ENCODE results near the gene NCR3LG1. TPM values are rescaled to one million over a fixed set of nuclear protein-coding genes. Genes with fewer than 3 reads are reported as not detected.

The NCR3LG1 gene
- total RNA-seq, 8 experiments from 2014 or later = 5.6 to 41.7 (median 11.1) TPM

DNA sequence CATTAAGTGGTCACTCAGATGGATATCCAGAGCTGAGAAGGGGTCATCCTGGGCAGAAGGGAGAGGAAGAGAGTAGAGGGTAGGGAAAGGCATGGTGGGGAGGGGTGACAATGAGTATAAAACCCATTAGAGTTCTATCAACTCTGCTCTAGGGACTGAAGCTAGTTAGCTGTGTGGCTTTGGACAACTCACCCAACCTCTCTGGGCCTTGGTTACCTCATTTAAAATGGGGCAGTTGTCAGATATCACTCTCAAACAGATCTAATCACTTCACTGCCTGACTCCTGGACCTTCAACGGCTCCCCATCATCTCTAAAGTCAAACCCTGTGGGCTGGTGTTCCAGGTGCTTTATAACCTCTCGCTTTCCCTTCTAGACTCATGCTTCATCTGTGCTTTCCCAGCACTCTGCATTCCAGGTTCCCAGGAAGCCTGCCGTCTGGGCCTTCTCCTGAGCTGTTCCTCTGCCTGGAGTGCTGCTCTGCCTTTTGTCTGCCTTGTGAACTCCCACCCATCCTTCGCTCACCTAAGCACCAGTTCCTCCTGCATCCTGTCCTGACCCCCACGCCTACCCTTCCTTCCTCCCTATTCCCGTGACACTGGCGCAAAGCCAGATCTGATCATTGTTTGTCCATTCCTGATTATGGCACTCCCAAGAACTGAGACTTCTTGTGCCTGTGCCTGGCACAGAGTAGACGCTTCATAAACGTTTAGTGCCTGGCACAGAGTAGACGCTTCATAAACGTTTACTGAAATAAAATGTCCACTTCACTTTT lies 59.2 kb downstream of the NCR3LG1 start:
- WGBS, 10 experiments = 0 to 88% (median 62%) methylated on average over 1 to 9 of the region's 11 CpGs
- Histone ChIP-seq H3K4me1 (replicated peaks in 1 of 2) (peaks cover 12 to 13% of the 10 kb centered on the region in 2 donors), H3K4me3 (no peak overlapping the region), H3K27ac (no peak overlapping the region)
- in situ Hi-C loops (cut with MboI; ENCODE audit: low pct_unique_long_range_greater_than_20kb in 2 of 9, low sequenced_read_pairs in 9 of 9, unreplicated experiment in 9 of 9) = no loop called here
- no peak for ATAC-seq (replicated peaks in 6 of 8)

DNA sequence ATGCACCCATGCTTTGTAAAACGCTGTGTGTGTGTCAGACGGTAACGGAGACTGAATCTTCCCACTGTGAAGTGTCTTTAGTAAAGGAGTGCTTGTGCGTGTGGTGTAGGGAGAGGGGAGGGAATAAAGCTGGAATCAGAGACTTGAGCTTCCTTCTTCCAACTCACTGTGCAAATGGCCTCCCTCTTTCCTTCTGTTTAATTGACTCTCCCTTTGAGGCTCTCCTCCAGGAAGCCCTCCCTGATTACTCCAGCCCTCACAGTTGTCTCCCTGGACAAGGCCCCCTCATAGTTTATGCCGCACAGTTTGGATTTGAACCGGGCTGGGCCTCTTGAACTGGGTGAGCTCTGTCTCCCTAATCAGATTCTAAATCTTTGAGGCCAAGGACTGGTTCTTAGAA lies 59.8 kb downstream of the NCR3LG1 start:
- no peak overlapping the region for H3K4me3 ChIP-seq
- in situ Hi-C loops (cut with MboI; ENCODE audit: low pct_unique_long_range_greater_than_20kb in 2 of 9, low sequenced_read_pairs in 9 of 9, unreplicated experiment in 9 of 9) = no loop called here
- H3K27ac ChIP-seq = no peak overlapping the region
- 40 to 94% (median 79%) methylated on average over 1 to 6 of the region's 6 CpGs; no CpG with 5 or more reads in 3 of the 10 experiments for WGBS, 10 experiments
- ATAC-seq (replicated peaks in 6 of 8) = no peak
- peaks cover 10 to 11% of the 10 kb centered on the region in 2 donors for H3K4me1 ChIP-seq (replicated peaks in 1 of 2)

DNA sequence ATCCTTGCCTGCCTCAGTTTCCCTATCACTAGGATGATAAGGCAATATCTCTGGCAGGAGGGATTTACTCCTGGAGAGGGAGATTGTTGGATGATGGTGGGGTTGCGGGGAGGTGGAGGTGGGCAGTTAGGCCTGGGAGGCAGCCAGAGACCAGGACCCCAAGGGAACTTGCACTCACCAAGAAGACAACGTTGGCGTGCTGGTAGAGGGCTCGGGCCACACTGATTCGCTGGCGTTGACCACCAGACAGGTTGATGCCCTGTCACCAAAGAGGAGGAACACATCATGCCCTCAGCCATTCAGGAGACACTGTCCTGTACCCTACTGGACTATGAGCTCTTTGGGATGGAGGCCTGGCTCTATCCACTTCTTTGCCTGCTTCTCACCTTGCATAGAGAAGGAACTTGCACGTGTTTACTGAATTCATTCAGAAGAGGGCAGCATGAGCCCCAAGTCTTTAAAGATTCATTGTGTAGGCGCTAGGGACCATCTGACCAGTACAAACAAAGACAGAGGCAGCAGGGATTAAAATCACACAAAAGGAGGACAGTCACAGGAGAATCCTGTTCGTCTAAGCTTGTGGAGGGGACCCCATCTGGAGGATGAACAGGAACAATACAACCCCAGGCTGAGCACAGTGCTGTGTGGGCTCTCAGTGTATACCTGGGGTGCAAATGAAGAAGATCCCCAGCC lies 61.0 kb downstream of the NCR3LG1 start:
- in situ Hi-C loops (cut with MboI; ENCODE audit: low pct_unique_long_range_greater_than_20kb in 2 of 9, low sequenced_read_pairs in 9 of 9, unreplicated experiment in 9 of 9) = no loop called here
- 0 to 96% (median 33%) methylated on average over 1 to 8 of the region's 9 CpGs; no CpG with 5 or more reads in 3 of the 10 experiments for WGBS, 10 experiments
- no peak overlapping the region for H3K27ac ChIP-seq
- H3K4me1 ChIP-seq (replicated peaks in 1 of 2) = peaks cover 10 to 11% of the 10 kb centered on the region in 2 donors
- ATAC-seq (replicated peaks in 6 of 8) = peak in 6 of 8 experiments; percentile 18 to 97 (median 83)
- no peak overlapping the region for H3K4me3 ChIP-seq

- Histone ChIP-seq H3K4me3 (no peak overlapping the region), H3K27ac (no peak overlapping the region), H3K4me1 (replicated peaks in 1 of 2) (peaks cover 14 to 19% of the 10 kb centered on the region in 2 donors)
- in situ Hi-C loops (cut with MboI; ENCODE audit: low pct_unique_long_range_greater_than_20kb in 2 of 9, low sequenced_read_pairs in 9 of 9, unreplicated experiment in 9 of 9) = no loop called here
- 40 to 100% (median 65%) methylated on average over 1 to 9 of the region's 15 CpGs; no CpG with 5 or more reads in 1 of the 10 experiments for WGBS, 10 experiments
- ATAC-seq (replicated peaks in 6 of 8) = peak in 3 of 8 experiments; percentile 19 to 81 (median 40)
Measured at GRCh38 chr11:17413414-17414316, 62.1 kb downstream of the NCR3LG1 start.

GRCh38 chr11:17414317-17414737 lies 62.7 kb downstream of the NCR3LG1 start:
- H3K4me3 ChIP-seq = no peak overlapping the region
- no peak for ATAC-seq (replicated peaks in 6 of 8)
- in situ Hi-C loops (cut with MboI; ENCODE audit: low pct_unique_long_range_greater_than_20kb in 2 of 9, low sequenced_read_pairs in 9 of 9, unreplicated experiment in 9 of 9) = no loop called here
- peaks cover 19 to 22% of the 10 kb centered on the region in 2 donors for H3K4me1 ChIP-seq (replicated peaks in 1 of 2)
- H3K27ac ChIP-seq = no peak overlapping the region
- whole genome bisulfite sequencing, 10 experiments = 90 to 100% methylated on average over 1 to 2 of the region's 8 CpGs; no CpG with 5 or more reads in 8 of the 10 experiments

- no peak for ATAC-seq (replicated peaks in 6 of 8)
- Histone ChIP-seq H3K27ac (no peak overlapping the region), H3K4me3 (no peak overlapping the region), H3K4me1 (replicated peaks in 1 of 2) (peaks cover 19 to 22% of the 10 kb centered on the region in 2 donors)
- in situ Hi-C loops (cut with MboI; ENCODE audit: low pct_unique_long_range_greater_than_20kb in 2 of 9, low sequenced_read_pairs in 9 of 9, unreplicated experiment in 9 of 9) = no loop called here
- 100% methylated on average over 1 of the region's 5 CpGs; no CpG with 5 or more reads in 9 of the 10 experiments for WGBS, 10 experiments
Measured at GRCh38 chr11:17414992-17415391, 63.4 kb downstream of the NCR3LG1 start.

GRCh38 chr11:17415523-17416104 lies 64.0 kb downstream of the NCR3LG1 start:
- no peak overlapping the region for H3K27ac ChIP-seq
- no peak overlapping the region for H3K4me3 ChIP-seq
- H3K4me1 ChIP-seq (replicated peaks in 1 of 2) = peaks cover 19 to 23% of the 10 kb centered on the region in 2 donors
- 0 to 86% (median 66%) methylated on average over 2 to 5 of the region's 6 CpGs; no CpG with 5 or more reads in 6 of the 10 experiments for WGBS, 10 experiments
- peak in 1 of 8 experiments; percentile 32 for ATAC-seq (replicated peaks in 6 of 8)
- in situ Hi-C loops (cut with MboI; ENCODE audit: low pct_unique_long_range_greater_than_20kb in 2 of 9, low sequenced_read_pairs in 9 of 9, unreplicated experiment in 9 of 9) = no loop called here

DNA sequence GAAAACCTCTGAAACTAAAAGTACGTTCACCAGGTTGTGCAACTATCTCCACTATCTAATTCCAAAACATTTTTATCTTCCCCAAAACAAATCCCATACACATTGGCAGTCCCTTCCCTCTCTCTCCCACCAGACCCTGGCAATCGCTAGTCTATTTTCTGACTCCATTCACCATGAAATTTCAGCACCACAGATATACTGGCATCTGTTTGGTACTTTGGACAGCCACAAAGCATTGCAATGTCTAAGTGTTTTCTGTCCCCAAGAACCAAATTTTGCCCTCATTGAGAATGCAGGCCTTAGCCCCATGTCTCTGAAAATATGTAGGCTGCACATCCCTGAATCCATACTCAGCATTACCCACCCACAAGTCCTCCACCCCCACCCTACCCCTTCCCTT lies 64.9 kb downstream of the NCR3LG1 start:
- in situ Hi-C loops (cut with MboI; ENCODE audit: low pct_unique_long_range_greater_than_20kb in 2 of 9, low sequenced_read_pairs in 9 of 9, unreplicated experiment in 9 of 9) = no loop called here

DNA sequence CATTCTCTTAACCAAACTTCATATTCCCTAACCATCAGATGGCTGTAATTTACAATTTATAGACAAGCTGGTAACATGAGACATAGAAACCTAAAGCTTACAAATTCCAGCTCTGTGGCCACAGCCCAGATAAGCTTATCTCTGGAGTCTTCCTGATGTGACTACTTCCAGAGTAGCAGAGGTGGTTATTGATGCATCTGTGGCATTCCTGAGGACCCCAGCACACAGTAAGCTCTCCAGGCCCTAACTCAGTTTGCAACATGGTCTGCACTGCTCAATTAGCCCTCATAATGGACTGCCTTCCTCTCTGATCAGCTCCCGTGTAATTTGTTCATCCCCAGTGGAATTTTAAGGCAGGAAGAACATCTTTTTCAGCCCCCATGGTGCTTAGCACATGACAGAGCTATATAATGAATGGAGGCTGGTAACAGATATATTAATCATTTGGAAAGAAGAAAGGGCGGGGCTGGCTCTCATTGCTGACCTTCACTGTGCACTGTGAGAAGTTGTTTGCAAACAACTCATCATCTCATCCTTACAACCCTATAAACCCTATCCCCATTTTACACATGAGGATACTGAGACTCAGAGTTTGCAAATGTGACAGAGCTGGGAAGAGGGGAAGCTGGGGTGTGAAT lies 67.0 kb downstream of the NCR3LG1 start:
- Histone ChIP-seq H3K4me3 (no peak overlapping the region), H3K27ac (peak overlapping the region in 1 of 2 donors; percentile 19), H3K4me1 (replicated peaks in 1 of 2) (peaks cover 9 to 23% of the 10 kb centered on the region in 2 donors)
- WGBS, 10 experiments = 0 to 90% (median 43%) methylated on average over 1 to 2 of the region's 2 CpGs; no CpG with 5 or more reads in 2 of the 10 experiments
- in situ Hi-C loops (cut with MboI; ENCODE audit: low pct_unique_long_range_greater_than_20kb in 2 of 9, low sequenced_read_pairs in 9 of 9, unreplicated experiment in 9 of 9) = no loop called here
- peak in 4 of 8 experiments; percentile 24 to 68 (median 45) for ATAC-seq (replicated peaks in 6 of 8)

More for the DNA sequence above, 64.9 kb downstream of the NCR3LG1 start:
- no peak overlapping the region for H3K4me3 ChIP-seq
- H3K27ac ChIP-seq = no peak overlapping the region
- 0 to 81% (median 63%) methylated on average over 1 to 2 of the region's 2 CpGs; no CpG with 5 or more reads in 4 of the 10 experiments for WGBS, 10 experiments
- ATAC-seq (replicated peaks in 6 of 8) = no peak
- peaks cover 19 to 32% of the 10 kb centered on the region in 2 donors for H3K4me1 ChIP-seq (replicated peaks in 1 of 2)

DNA sequence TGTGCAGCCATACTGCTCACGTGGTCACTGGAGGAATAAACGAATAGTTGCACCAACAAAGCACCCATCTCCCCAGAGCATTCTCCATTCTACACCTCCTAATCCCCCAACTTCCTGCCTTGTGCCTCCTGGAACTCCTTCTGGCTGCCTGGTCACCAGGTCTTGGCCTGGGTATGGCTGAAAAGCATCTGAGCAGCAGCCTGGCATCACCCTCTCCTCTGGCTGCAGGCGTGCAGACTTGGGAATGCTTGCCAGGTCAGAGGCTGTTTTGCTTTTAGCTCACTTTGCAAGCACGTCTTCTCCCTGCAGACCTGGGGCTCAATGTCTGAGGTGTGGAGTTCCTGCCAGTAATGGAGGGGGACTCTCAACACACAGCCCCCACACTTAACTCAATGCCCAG lies 70.2 kb downstream of the NCR3LG1 start:
- no peak overlapping the region for H3K27ac ChIP-seq
- WGBS, 10 experiments = 0 to 100% (median 20%) methylated on average over 1 to 2 of the region's 4 CpGs; no CpG with 5 or more reads in 7 of the 10 experiments
- no peak overlapping the region for H3K4me3 ChIP-seq
- peaks cover 8 to 23% of the 10 kb centered on the region in 2 donors for H3K4me1 ChIP-seq (replicated peaks in 1 of 2)
- in situ Hi-C loops (cut with MboI; ENCODE audit: low pct_unique_long_range_greater_than_20kb in 2 of 9, low sequenced_read_pairs in 9 of 9, unreplicated experiment in 9 of 9) = no loop called here
- ATAC-seq (replicated peaks in 6 of 8) = no peak

DNA sequence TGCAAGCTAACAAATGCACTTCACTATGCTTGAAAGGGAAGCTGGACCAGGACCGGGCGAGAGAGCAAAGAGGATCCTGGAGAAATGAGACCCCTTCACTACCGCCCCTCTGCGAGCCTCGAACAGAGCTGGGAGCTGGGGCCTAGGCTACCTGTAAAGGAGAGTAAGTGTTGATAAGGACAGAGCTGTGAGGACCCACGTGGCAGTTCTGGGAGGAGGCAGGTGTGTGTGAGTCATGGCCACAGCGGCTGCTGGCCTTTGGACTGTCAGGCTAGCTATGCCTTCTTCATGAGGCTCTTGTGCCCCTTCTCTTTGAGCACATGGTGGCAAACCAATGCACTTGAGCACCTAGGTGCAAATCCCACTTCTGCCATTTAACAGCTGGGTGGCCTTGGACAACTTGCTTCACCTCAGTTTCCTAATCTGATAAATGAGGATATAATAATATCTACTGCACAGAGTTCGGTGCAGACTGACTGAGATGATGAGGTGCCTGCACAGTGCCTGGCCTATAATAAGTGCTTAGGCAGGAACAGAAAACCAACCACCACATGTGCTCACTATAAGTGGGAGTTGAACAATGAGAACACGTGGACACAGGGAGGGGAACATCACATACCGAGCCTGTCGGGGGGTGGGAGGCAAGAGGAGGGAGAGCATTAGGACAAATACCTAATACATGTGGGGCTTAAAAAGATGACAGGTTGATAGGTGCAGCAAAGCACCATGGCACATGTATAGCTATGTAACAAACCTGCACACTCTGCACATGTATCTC lies 72.1 kb downstream of the NCR3LG1 start:
- peaks cover 5 to 13% of the 10 kb centered on the region in 2 donors for H3K4me1 ChIP-seq (replicated peaks in 1 of 2)
- H3K27ac ChIP-seq = no peak overlapping the region
- ATAC-seq (replicated peaks in 6 of 8) = no peak
- in situ Hi-C loops (cut with MboI; ENCODE audit: low pct_unique_long_range_greater_than_20kb in 2 of 9, low sequenced_read_pairs in 9 of 9, unreplicated experiment in 9 of 9) = no loop called here
- 0 to 100% (median 88%) methylated on average over 1 to 5 of the region's 11 CpGs; no CpG with 5 or more reads in 2 of the 10 experiments for WGBS, 10 experiments
- H3K4me3 ChIP-seq = no peak overlapping the region
